Retinal pigment epithelial cell (primary cell): ENCODE measurements around the gene CXorf66.

Experiments
- DNase-seq: peaks from one replicate; pipeline ENCODE4 v3.0.0-alpha.2; 2010; ENCODE audit warnings: low read depth
- H3K4me3 ChIP-seq: 2 replicates; pipeline ENCODE4 v1.5.1; 2011; ENCODE audit warnings: mild to moderate bottlenecking, low read length, control low read depth, moderate library complexity
- TF ChIP-seq, protein P1 (sequence below): conservative IDR thresholded peaks from 2 replicates; pipeline ENCODE4 v1.5.1; 2011; ENCODE audit warnings: low read depth, low read length, control low read depth, inconsistent platforms

Gene CXorf66

DNA sequence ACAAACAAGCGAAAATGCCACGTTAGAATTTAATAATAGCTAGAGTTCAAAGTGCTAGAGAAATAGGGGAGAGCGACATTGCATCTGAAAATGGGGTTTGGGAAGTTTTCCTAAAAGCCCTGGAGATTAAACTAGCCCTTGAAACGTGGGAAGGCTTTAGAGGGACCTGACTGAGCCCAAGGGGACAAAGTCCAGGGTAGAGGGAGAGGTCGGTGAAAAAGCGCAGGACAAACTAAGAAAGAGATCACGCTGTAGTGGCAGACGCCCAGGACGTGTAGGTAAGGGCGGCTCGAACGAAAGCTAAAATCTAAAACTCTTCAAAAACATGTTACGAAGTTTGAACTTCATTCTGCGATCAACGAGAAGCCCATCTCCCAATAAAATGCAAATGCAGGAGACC lies 31.4 kb downstream of the CXorf66 start:
- DNase-seq, result no peak
- TF ChIP-seq, protein P1, sequence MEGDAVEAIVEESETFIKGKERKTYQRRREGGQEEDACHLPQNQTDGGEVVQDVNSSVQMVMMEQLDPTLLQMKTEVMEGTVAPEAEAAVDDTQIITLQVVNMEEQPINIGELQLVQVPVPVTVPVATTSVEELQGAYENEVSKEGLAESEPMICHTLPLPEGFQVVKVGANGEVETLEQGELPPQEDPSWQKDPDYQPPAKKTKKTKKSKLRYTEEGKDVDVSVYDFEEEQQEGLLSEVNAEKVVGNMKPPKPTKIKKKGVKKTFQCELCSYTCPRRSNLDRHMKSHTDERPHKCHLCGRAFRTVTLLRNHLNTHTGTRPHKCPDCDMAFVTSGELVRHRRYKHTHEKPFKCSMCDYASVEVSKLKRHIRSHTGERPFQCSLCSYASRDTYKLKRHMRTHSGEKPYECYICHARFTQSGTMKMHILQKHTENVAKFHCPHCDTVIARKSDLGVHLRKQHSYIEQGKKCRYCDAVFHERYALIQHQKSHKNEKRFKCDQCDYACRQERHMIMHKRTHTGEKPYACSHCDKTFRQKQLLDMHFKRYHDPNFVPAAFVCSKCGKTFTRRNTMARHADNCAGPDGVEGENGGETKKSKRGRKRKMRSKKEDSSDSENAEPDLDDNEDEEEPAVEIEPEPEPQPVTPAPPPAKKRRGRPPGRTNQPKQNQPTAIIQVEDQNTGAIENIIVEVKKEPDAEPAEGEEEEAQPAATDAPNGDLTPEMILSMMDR, result no peak
- H3K4me3 ChIP-seq, result peak overlapping the region; percentile 59

DNA sequence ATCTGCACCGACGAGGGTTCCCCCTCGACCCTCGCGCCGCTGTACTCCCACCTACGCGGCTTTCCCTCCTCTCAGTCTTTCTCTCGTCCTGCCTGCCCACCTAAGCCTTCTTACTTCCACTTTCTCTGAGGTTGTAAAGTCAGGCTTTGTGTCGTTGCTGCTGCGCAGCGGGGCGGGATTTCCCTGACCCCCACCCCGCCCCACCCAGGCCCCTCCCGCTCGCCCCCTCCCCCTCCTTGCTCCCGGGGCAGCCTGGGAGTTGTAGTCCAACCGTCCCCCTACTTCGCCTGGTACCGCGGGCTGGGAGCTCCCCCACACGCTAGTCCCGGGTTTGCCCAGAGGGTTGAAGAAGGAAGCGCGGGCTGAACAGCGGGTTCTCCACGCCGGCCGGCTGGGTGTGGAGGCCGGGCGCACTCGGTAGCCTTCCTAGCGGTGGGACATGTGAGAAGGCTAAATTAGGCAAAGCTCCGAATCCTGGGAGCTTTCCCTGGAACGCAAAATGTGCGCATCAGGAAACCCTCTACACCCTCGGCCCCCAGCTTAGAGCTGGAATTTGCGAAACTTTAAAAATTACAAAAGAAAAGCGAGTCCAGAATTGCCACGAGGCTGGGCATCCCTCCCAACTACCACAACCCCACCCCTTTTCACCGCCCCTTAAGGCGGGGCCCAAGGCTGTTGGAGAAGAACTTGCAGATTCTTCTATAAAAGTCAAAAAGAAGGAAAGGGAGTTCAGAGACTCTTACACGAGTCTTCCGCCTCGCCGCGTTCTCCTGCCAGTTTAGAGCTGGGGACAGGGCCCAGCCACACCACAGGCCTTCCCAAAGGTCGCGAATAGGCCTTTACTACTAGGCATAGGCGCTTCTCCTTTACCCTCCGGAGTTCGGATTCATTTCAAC lies 32.2 kb downstream of the CXorf66 start, which contains the start of gene ATP11C:
TSS of gene ATP11C (minus strand) at position 153 of the 896 bp plus-strand sequence. CDS start 1,011 bp downstream, outside the sequence.
- no peak for DNase-seq
- peak within 1 kb of the TSS; percentile 70 for H3K4me3 ChIP-seq
- TF ChIP-seq, protein P1, result no peak

- peak overlapping the region; percentile 70 for H3K4me3 ChIP-seq
- no peak for DNase-seq
- TF ChIP-seq, protein P1, result no peak
These were observed 33.0 kb downstream of the CXorf66 start for GRCh38 chrX:139932073-139932900.

DNA sequence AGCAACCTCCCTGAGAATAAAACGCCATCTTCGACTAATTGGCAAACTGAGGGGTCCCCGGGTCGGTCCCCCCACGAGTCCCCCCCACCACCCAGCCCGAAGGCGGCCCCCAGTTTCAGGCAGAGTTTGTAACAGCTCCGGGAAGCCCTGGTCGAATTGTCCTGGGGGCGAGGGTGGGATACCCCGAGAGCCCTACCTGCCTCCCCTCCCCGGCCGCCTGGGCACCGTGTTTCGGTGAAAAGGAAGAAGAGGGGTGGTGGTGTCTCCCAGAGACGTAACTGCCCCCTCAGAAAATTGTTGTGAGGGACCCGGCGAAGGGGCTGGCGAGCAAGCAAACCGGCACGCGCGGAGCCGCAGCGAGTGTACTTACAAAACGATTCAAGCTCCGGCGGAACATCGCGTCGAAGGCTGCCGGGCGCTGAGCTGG lies 33.7 kb downstream of the CXorf66 start:
- TF ChIP-seq, protein P1, result no peak
- no peak for DNase-seq
- peak overlapping the region; percentile 70 for H3K4me3 ChIP-seq

DNA sequence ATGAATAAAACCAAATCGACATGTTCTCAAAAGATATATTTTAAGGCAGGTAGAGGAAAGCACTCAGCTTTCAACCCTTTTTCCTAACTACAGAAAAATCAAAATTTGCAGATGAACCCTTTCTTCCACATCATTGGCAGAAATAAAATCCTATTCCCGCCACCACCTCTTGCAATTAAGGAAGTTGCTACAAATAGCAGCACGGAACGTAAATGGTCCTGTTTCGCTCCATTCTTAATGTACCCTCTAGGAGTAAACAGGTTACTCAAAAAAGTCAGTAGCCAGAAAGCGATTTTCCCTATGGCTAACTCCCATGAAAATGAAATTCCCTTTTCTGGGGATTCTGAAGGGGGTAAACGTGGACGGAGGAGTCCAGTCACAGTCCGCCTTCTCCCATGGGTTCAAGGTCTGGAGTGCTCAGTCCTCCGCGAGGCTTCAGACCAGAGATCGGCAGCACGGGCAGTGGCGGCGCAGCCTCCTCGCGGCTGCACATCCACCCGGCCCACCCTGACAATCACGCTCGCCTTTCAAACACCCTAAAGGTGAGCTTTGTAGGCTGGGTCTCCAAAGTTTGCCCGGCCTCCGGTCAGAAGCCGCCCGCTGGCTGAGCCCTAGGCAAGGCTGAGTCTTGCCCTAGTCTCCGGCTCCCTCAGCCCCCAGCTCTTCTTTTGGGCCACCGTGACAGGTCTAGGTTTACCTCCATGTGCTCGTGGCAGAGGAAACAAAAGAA lies 34.2 kb downstream of the CXorf66 start:
- peak overlapping the region; percentile 70 for H3K4me3 ChIP-seq
- DNase-seq, result no peak

DNA sequence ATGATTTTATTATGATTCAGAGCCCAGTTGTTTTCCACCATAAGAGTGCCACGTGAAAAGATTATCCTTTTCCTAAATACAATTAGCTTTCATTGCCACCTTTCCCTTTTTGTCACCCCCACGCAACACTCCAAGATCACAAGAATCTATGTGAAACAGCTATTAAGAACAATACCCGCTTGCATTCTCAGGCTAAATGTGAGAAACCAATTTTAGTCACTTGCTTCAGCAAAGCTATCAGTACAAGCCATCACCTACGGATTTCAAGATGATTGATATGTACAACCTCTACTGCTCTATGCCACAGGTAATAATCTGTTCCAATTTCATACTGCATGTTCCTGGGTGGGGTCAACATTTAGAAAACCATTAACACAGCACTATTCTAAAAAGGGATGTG lies 34.9 kb downstream of the CXorf66 start:
- no peak for DNase-seq
- H3K4me3 ChIP-seq, result peak overlapping the region; percentile 70
- TF ChIP-seq, protein P1, result no peak

More for the DNA sequence above, 34.2 kb downstream of the CXorf66 start:
- TF ChIP-seq, protein P1, result no peak
